Measurements from ENCODE around the gene MTHFD1L. TPM values are rescaled to one million over a fixed set of nuclear protein-coding genes. Genes with fewer than 3 reads are reported as not detected.

MTHFD1L gene
- total and polyA plus RNA-seq, 11 donors: 1.1 to 13.2 (median 4.2) TPM

DNA sequence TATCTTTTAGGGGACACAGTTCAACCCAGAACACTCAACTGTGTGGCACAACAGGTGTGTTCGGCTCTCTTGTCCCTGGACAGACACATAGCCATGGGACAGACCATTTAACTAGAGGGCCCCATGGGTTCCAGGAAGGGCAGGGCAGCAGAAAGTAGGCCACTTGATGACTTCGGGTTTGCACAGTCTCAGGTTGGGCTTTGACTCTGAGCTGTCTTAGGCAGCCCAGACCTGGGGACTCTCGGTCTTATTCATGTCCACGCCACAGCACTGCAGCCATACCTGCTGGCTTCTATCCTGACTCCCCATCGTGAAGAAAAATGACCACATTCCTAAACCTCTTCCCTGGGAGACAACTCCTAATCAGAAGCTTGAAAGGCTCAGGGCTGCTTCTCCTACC, 228.2 kb downstream of the MTHFD1L start:
- TF ChIP-seq, protein P1, sequence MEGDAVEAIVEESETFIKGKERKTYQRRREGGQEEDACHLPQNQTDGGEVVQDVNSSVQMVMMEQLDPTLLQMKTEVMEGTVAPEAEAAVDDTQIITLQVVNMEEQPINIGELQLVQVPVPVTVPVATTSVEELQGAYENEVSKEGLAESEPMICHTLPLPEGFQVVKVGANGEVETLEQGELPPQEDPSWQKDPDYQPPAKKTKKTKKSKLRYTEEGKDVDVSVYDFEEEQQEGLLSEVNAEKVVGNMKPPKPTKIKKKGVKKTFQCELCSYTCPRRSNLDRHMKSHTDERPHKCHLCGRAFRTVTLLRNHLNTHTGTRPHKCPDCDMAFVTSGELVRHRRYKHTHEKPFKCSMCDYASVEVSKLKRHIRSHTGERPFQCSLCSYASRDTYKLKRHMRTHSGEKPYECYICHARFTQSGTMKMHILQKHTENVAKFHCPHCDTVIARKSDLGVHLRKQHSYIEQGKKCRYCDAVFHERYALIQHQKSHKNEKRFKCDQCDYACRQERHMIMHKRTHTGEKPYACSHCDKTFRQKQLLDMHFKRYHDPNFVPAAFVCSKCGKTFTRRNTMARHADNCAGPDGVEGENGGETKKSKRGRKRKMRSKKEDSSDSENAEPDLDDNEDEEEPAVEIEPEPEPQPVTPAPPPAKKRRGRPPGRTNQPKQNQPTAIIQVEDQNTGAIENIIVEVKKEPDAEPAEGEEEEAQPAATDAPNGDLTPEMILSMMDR (IDR thresholded peaks at IDR 0.05): no peak
- no peak for TF ChIP-seq POLR2A (IDR thresholded peaks at IDR 0.05)
- Histone ChIP-seq H3K36me3 (no peaks in the 10 kb centered on the region), H3K4me1 (peaks cover 0 to 7% (median 0%) of the 10 kb centered on the region in 12 donors), H3K9me3 (no peaks in the 10 kb centered on the region), H3K27me3 (no peaks in the 10 kb centered on the region), H3K27ac (no peak overlapping the region), H3K4me3 (no peak overlapping the region)
- intact Hi-C loops (cut with DNase I): loop anchor here in 1 of 10 donors (2.0 kb wide), 1 partner anchor 31 kb away; no protein-coding TSS in a partner anchor
- 79 to 90% (median 88%) methylated on average over 5 of the region's 5 CpGs for WGBS, 4 donors
- ATAC-seq: no peak
- no peak for DNase-seq

DNA sequence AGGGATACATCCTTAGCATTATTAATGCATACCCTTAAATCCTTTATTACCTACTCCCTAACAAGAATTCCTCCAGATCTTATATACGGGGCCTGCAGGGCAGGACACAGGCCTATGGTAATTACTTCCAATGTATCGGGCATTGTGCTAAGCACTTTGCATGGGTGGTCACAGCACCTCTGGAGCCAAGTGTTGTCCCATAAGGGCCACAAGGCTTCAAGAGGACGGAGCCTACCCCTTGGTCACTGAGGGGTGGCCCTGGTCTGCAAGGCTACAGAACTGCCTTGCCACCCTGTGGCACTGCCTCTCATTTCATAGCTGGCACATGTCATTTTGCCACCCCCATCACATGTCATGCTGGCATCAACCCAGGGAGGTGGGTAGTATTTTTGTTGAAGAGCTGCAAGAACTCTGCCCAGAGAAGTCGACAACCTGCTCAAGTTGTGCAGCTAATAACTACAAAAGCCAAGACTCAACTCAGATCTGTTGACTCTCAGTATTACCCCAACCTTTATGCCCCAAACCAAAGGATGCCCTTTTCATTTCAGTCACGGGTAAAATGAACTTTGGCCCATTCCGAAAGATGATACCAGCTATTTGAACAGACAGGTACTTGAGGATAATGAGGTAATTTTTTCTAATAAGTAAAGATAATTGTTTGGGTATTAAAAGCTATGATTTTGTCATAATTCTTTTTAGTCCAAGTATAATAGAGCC, 230.2 kb downstream of the MTHFD1L start:
- H3K4me1 ChIP-seq: peaks cover 0 to 4% (median 0%) of the 10 kb centered on the region in 12 donors
- TF ChIP-seq, protein P1 (IDR thresholded peaks at IDR 0.05): no peak
- TF ChIP-seq POLR2A (IDR thresholded peaks at IDR 0.05): no peak
- intact Hi-C loops (cut with DNase I): loop anchor here in 1 of 10 donors (2.0 kb wide), 1 partner anchor 29 kb away; no protein-coding TSS in a partner anchor
- no peaks in the 10 kb centered on the region for H3K36me3 ChIP-seq
- H3K4me3 ChIP-seq: no peak overlapping the region
- H3K27me3 ChIP-seq: no peaks in the 10 kb centered on the region
- no peaks in the 10 kb centered on the region for H3K9me3 ChIP-seq
- ATAC-seq (no peak), DNase-seq (no peak)
- 87 to 92% (median 91%) methylated on average over 6 of the region's 6 CpGs for WGBS, 4 donors
- H3K27ac ChIP-seq: no peak overlapping the region

DNA sequence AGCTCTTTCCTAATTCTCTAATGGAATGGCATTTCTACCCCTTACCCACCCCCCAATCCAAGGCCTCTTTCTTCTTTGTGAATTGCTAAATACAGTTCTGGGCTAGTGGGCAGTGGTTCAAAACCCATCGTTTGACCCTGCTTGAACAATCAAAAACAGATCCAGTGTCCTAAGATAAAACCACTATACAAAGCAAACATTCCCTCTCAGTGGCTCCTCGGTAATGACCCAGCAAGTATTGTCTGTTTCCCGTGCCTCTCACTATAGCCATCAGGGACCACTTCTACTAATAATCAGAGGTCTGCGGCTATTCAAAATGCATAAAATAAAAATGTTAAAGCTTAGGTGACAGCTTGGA, 230.7 kb downstream of the MTHFD1L start:
- DNase-seq (no peak), ATAC-seq (no peak)
- intact Hi-C loops (cut with DNase I): no loop called here
- no peak overlapping the region for H3K4me3 ChIP-seq
- WGBS, 4 donors: 56 to 70% (median 61%) methylated on average over 4 of the region's 4 CpGs
- H3K36me3 ChIP-seq: no peaks in the 10 kb centered on the region
- no peak for TF ChIP-seq POLR2A (IDR thresholded peaks at IDR 0.05)
- TF ChIP-seq, protein P1 (IDR thresholded peaks at IDR 0.05): no peak
- peaks cover 0 to 7% (median 0%) of the 10 kb centered on the region in 12 donors for H3K4me1 ChIP-seq
- no peaks in the 10 kb centered on the region for H3K27me3 ChIP-seq
- no peak overlapping the region for H3K27ac ChIP-seq
- H3K9me3 ChIP-seq: no peaks in the 10 kb centered on the region

DNA sequence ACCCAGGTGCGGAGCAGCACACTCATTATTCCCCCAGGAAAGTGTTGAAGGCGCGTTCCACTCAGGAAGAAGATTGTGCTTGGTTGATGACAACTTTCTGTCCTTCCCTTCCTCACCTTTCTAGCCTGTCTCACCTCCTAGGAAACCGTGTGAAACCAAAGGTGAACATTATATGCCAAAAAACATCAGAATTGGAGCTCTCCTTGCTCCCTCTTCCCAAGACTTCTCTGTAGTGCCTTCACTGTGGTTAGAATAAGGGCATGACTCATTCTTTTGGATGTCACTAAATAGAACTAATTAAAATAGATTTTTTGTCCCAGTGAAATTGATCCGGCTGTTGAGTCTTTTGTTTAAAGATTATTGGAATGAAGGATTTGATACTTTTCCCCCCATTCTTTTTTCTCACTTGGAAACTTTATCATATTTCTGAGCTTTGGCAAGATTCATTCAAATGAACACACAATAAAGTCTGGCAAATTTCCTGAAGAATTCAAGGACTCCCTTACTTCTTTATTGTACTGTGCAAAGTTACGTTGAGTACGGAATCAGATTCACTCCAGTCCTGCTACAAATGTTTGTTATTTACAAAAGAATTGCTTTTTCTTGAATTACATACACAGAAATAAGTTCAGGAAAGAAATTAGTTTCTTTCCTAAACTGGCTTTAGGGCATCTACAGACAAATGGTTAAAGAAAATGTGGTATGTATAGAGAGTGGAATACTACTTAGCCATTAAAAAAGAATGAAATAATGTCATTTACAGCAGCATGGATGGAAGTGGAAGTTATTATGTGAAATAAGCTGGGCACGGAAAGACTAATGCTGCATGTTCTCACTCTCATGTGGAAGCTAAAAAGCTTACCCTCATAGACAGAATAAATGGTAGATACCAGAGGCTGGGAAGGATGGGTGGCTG, 231.4 kb downstream of the MTHFD1L start:
- DNase-seq (no peak), ATAC-seq (no peak)
- TF ChIP-seq, protein P1 (IDR thresholded peaks at IDR 0.05): no peak
- TF ChIP-seq POLR2A (IDR thresholded peaks at IDR 0.05): no peak
- no peaks in the 10 kb centered on the region for H3K27me3 ChIP-seq
- intact Hi-C loops (cut with DNase I): no loop called here
- no peaks in the 10 kb centered on the region for H3K36me3 ChIP-seq
- H3K4me3 ChIP-seq: no peak overlapping the region
- 93 to 94% (median 94%) methylated on average over 8 of the region's 8 CpGs for WGBS, 4 donors
- no peak overlapping the region for H3K27ac ChIP-seq
- H3K4me1 ChIP-seq: peaks cover 0 to 14% (median 0%) of the 10 kb centered on the region in 12 donors
- H3K9me3 ChIP-seq: no peaks in the 10 kb centered on the region
